Stimulated activated CD8-positive, alpha-beta memory T cell treated with anti-CD3 and anti-CD28 coated beads, Interleukin-7, amount 100 ng/mL, for 48 hours (primary cell): ENCODE measurements around the gene HTT.
A peak's percentile ranks its signal among the peaks of the same experiment; 100 is the strongest.
"Not testable (repeated sequence)": the region's sequence is repeated elsewhere in the genome, so short reads cannot be mapped to it uniquely, and the experiment has no call there.

Source experiments
- DNase-seq, 2 donors: peaks; one replicate each; pipeline ENCODE4 v3.0.0-alpha.2; 2020; ENCODE audit warnings: low read depth in 1 of 2; ENCODE audit errors: extremely low read depth in 1 of 2

Gene HTT

DNA sequence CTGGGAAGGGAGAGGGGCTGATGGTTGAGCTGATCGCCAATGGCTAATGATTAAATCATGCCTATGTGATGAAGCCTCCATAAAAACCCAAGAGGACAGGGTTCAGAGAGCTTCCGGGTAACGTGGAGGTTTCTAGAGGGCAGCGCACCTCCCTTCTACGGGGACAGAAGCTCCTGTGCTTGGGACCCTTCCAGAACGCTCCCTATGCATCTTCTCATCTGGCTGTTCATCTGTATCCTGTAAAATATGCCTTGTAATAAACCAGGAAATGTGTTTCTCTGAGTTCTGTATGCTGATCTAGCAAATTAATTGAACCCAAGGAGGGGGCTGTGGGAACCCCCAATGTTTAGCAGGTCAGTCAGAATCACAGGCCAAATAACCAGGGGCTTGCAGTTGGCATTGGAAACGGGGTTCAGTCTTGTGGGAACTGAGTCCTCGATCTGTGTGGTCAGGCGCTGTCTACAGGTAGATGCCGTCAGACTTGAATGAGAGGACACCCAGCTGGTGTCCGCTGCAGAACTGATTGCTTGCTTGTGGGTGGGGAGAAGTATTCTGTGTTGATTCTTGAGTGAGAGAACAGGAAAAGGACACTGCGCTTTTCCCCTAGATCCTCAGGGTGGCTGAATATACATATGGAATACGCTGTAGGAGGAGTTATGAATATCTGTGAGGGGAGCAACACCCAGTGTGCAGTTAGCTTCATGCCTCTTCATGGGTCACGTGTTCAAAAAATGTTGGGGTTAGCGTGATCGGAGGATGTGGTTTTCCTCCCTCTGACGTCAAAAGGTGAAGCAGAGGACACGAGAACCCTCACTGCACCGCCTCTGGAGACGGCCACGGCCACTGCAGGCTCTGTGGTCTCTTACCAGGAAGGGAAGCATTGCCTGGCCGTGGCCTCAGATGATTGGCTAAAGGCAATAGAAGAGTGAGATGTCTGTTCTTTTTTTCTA lies 29.3 kb upstream of the HTT start:
- DNase-seq: peak; percentile 41 to 73

DNA sequence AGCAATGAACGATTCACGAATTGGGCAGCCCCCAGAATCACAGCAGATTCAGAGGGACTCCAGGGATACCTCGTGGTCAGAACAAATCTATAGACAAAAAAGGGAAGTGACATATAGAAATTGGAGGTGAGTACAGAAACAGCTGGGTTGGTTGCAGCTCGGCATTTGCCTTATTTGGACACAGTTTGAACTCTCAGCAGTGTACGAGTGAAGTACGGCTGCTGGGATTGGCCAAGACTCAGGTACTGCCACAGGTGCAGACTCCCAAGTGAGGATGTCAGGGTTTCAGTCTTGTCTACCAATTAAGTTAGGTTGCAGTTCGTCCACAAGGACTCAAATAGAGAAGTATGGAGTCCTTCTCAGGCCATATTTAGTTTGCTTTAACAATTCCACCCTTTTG lies 28.3 kb upstream of the HTT start:
- no peak for DNase-seq

DNA sequence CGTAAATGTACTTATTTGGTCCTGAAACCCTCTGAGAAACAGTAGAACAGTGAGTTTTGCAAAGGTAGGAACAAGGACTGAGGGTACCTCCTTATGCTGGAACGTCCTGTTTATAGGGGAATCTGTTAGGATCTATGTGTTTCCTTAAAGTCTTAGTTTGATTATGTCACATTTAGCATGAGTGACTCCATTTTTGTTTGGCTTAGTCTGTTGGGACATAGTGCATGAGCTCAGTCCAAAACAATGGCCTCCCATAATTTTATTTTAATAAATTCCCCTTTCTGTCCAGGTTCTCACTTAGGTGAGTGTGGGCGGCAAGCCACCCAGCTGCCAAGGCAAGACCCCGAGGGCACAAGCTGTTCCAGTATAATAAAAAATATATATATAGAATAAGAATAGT lies 27.9 kb upstream of the HTT start:
- DNase-seq: no peak

DNA sequence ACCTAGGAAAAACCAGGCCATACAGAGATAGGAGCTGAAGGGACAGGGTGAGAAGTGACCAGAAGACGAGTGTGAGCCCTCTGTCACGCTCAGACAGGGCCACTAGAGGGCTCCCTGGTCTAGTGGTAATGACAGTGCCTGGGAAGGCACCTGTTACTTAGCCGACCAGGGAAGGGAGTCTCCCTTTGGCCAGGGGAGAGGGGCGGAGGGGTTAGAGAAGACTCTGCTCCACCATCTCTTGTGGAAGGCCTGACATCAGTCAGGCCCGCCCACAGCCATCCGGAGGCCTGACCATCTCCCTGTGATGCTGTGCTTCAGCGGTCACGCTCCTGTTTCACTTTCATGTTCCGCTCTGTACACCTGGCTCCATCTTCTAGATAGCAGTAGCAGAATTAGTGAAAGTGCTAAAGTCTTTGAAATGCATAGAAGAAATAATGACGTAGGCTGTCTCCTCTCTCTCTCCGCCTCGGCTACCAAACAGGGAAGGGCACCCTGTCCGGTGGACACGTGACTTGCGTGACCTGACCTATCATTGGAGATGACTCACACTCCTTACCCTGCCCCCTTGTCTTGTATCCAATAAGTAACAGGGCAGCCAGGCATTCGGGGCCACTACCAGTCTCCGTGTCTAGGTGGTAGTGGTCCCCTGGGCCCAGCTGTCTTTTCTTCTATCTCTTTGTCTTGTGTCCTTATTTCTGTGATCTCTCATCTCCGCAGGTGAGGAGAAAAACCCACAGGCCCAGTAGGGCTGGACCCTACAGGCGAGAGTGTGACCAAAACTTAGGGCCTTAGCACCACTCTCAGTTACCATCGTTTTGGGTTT lies 26.8 kb upstream of the HTT start:
- DNase-seq: peak; percentile 71 to 81

DNA sequence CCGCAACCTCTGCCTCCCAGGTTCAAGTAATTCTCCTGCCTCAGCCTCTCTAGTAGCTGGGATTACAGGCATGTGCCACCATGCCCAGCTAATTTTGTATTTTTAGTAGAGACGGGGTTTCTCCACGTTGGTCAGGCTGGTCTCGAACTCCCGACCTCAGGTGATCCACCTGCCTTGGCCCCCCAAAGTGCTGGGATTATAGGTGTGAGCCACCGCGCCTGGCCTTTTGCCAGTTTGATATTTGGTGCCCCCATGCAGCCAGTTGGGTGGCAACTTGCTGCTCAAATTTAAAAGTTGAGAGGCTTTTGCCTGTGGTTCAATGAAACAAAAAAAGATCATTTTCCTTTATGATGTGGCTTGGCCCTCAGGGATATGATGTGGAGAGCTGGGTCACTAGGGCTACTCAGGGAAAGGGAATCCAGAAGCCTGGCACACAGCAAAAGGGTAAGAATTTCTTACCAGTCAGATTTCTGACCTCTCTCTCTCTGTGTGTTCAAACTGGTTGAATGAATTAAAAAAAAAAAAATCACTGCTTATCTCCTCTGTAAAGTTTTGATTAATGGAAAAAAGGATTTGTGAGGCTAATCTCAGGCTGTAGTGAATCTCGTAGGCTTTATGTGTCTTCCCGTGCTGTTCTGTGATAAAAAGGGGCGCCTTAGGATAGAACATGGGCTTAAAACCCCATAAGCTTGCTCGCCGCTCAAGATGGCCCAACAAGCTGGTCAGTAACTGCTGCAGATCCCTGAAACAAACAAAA lies 23.2 kb upstream of the HTT start:
- not testable (repeated sequence) for DNase-seq

DNA sequence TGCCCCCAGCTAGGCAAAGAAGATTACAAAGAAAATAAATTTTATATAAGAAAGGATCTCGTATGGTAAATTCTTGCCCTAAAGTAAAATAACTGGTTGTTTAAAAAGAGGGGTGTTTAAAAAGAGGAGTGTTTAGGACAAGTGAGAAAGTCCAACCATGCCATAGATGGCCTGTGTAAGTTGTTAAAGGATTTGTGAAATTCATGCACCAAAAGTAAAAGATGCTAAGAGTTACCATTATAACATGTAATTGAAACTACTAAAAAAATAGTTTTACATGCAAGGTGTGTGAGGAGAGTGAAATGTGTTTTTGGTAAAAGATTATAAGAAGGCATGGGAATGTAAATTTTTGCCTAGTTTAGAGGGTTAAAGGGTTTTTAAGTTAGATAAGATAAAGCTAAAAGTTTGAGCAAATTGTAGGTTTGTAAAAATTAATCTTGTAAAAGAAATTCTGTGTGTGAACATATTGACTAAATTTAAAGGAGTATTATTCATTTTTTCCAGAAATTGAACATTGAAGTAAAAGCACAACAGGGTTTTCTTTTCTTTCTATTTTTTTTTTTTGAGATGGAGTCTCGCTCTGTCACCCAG lies 20.2 kb upstream of the HTT start:
- no peak for DNase-seq

DNA sequence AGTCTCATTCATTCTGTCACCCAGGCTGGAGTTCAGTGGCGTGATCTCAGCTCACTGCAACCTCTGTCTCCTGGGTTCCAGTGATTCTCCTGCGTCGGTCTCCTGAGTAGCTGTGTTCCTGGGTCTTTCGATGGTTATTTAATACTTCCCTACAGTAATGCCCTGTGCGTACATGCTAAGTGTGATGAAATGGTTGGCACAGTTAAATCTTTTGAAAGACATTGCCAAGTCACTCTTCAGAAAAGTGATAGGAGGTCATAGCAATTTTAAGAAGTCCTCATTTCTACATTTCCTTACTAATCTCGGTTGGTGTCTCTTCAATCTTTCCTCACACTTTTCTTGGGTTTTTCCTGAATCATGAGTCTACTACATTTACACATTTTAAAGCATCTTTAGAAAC lies 14.5 kb upstream of the HTT start:
- DNase-seq: no peak

DNA sequence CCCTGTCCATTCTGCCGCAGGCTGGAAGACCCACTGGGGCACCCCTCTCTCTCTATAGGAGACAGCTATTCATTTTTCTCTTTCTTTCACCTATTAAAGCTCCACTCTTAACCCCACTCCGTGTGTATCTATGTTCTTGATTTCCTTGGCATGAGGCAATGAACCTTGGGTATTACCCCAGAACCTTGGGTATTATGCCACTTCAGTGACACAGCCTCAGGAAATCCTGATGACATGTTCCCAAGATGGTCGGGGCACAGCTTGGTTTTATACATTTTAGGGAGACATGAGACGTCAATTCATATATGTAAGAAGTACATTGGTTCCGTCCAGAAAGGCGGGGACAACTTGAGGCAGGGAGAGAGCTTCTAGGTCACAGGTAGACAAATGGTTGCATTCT lies 13.5 kb upstream of the HTT start:
- no peak for DNase-seq

DNA sequence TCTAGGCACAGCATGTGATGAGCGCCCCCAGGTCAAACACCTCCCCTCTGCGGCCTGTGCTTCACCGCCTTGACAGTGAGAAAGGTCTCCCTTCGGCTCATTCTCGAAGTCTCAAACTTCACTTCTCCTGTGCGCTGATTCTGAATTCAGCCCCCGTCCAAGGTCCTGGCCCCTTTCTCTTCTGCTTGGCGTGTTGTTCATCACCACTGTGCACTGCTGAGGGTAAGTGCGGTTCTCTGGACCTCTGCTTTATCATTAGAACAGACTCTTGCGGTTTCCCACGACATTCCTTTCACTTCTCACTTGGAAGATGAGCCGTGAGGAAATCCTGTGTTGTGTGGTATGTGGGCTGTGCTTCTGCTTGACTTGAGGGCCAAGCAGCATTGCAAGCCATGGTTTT lies 12.0 kb upstream of the HTT start:
- no peak for DNase-seq

DNA sequence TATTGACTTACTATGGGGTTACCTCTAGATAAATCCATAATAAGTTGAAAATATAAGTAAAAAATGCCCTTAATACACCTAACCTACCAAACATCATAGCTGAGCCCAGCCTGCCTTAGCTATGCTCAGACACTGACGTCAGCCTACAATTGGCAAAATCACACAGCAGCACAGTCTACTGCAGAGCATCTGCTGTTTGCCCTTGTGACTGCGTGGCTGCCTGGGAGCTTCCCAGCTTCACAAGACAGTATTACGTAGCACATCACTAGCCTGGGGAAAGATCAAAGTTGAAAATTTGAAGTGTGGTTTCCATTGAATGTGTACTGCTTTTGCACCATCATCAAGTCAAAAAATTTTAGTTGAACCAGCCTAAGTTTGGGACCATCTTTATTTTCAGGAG lies 8.9 kb upstream of the HTT start:
- DNase-seq: no peak

DNA sequence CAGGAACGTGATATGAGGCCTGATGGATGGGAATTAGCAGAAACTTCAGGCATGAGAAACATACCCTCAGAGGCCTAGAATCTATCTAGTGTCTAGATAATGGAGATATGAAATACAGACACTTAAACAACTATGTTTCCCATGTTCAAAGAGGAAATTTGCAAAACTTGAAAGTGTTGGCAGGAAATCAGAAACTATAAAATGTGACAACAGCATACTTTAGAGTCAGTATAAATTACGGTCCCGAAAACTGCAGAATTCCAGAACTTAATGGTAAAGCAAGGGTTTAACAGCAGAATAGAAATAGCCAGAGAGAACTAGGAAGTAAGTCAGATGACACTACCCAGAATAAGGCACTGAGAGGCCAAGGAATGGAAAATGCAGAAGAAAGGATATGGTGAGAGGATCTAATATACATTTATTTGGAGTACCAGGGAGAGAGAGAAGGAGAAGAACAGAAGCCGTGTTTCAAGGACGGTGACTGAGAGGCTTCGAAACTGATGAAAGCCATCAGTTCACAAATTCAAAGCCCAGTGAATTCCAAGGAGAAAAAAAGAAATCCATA lies 7.6 kb upstream of the HTT start:
- DNase-seq: no peak

DNA sequence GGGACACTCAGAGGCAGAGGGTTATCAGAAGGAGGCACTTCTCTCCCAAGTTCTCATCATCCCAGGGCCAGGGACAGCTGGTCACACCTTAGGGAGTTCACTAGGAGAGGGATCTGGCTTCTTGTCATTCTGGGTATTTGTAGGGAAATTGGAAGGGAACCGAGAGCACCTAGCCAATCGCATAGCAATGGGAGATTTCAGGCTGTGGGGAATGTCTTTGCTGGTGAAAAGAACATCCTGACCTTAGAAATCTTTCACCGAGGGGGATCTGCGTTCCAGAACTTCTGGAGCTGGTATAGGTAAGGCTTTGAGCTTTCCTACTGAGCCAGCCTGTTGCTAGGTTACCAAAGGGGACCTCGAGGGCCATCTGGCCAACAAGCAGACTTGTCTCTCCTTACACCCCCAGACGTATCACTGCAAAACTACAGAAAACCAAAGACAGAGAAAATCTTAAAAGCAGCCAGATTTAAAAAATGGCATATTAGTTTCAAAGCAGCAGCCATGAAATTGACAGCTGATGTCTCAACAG lies 6.9 kb upstream of the HTT start:
- DNase-seq: no peak

DNA sequence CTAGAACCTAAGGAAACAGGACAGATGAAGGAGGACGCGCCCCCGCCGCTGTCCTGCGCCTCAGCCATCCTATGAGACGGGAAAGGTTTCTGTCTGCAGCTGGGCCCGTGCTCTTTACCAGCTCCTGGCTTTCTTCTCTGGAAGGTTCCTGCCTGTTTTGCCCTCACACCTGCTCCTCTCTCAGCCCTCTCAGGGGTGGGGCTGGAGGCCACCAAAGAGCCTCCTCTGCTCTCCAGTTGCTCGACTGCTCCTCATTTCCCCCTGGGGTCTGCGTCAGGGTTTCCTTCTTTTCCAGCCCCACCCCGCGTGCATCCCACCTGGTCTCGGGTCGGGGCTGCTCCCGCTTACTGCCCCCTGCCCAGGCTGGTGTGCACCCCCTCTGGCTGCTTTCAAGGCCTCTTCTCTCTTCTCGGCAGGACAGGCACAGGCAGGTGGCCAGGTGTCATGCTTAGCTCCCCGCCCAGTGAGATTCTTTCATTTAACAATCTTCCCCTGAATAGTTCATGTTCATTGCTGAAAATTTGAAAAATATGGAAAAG lies 4.8 kb upstream of the HTT start:
- no peak for DNase-seq

DNA sequence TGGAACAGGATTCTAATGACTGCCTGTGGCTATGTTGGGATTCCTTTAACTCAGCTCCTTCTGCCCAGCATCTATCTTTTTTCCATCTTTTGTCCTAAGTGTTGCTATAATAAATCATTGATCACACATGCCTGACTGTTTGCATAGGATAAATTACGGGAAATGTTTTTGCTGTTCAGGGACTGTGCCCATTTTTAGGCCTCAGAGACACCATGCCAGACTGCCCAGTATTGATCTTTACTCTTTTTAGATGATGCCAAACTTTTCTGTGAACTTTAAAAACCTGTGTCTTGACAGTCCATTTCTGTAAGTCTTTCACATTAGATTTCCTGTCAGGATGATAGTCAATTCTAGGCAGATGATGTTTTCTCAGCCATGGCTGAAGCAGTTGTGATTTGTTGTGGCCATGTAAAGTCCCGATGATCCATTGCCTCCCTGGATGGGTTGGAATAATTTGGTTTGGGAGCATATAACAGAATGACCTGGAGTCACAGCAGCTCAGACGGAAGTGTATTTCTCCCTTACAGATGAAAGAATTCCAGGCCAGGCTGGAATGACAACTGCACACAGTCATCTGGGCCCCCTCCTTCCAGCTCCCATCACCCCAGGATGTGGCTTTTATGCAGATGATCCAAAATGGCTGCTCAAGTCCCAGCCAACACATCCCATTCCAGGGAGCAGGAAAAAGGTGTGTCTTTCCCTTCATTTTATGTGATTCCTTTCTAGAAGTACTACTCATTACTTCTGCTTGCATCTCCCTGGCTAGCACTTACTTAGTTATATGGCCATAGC lies 3.6 kb upstream of the HTT start:
- DNase-seq: no peak

DNA sequence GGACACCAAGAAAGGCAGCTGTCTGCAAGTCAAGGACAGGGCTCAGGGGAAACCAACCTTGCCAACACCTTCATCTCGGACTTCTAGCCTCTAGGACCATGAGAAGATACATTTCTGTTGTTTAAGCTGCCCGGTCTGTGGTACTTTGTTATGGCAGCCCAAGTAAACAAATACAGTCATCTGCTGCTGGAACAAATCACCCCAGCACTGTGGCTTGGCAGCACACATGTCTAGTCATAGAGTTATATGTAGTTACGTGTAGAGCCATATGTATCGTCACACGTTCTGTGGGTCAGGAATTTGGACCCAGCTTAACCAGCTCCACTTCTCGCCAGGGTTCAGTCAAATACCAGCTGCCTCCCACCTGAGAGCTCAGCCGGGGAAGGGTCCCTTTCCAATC lies 2.7 kb upstream of the HTT start:
- no peak for DNase-seq

DNA sequence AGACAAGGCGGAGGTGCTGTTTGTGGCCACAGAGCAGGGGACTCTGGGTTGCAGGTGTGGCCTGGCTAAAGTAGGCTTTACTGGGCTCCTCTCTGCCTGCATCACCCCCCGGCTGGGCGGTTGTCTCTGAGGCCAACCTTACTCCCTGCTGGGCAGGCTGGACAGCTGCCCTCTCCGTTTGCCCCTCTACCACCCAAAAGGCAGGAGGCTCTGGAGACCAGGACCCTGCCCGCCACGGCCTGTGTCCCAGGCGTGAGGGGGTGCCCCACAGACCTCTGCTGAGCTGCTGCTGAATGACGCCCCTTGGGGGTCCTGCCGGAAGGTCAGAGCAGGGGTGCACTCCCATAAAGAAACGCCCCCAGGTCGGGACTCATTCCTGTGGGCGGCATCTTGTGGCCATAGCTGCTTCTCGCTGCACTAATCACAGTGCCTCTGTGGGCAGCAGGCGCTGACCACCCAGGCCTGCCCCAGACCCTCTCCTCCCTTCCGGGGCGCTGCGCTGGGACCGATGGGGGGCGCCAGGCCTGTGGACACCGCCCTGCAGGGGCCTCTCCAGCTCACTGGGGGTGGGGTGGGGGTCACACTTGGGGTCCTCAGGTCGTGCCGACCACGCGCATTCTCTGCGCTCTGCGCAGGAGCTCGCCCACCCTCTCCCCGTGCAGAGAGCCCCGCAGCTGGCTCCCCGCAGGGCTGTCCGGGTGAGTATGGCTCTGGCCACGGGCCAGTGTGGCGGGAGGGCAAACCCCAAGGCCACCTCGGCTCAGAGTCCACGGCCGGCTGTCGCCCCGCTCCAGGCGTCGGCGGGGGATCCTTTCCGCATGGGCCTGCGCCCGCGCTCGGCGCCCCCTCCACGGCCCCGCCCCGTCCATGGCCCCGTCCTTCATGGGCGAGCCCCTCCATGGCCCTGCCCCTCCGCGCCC lies 1.1 kb upstream of the HTT start:
- no peak for DNase-seq

DNA sequence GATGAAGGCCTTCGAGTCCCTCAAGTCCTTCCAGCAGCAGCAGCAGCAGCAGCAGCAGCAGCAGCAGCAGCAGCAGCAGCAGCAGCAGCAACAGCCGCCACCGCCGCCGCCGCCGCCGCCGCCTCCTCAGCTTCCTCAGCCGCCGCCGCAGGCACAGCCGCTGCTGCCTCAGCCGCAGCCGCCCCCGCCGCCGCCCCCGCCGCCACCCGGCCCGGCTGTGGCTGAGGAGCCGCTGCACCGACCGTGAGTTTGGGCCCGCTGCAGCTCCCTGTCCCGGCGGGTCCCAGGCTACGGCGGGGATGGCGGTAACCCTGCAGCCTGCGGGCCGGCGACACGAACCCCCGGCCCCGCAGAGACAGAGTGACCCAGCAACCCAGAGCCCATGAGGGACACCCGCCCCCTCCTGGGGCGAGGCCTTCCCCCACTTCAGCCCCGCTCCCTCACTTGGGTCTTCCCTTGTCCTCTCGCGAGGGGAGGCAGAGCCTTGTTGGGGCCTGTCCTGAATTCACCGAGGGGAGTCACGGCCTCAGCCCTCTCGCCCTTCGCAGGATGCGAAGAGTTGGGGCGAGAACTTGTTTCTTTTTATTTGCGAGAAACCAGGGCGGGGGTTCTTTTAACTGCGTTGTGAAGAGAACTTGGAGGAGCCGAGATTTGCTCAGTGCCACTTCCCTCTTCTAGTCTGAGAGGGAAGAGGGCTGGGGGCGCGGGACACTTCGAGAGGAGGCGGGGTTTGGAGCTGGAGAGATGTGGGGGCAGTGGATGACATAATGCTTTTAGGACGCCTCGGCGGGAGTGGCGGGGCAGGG lies 568 bp downstream of the HTT start:
- peak in 1 of 2 donors; percentile 63 for DNase-seq

DNA sequence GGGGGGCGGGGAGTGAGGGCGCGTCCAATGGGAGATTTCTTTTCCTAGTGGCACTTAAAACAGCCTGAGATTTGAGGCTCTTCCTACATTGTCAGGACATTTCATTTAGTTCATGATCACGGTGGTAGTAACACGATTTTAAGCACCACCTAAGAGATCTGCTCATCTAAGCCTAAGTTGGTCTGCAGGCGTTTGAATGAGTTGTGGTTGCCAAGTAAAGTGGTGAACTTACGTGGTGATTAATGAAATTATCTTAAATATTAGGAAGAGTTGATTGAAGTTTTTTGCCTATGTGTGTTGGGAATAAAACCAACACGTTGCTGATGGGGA lies 1.1 kb downstream of the HTT start:
- DNase-seq: no peak
